Measurements from ENCODE around the gene FKBP2. TPM values are rescaled to one million over a fixed set of nuclear protein-coding genes. Genes with fewer than 3 reads are reported as not detected.

Gene FKBP2
- total RNA-seq, 1 experiment from 2014 or later: 57.2 TPM

GRCh38 chr11:64241241-64241490 lies 271 bp downstream of the FKBP2 start:
- Mint-ChIP-seq H3K9me3 (no peaks in the 10 kb centered on the region), H3K36me3 (peaks cover 12% of the 10 kb centered on the region), H3K4me1 (peaks cover 30% of the 10 kb centered on the region), H3K4me3 (peak overlapping the region; percentile 88), H3K27me3 (ENCODE audit: low read depth) (no peaks in the 10 kb centered on the region), H3K27ac (peak overlapping the region; percentile 100; the same call in 1 of the 2 replicates)
- ATAC-seq: peak; percentile 85
- CTCF ChIA-PET: interaction anchor here (0.6 to 3.8 kb wide), 14 partner anchors 10 to 322 kb away, joined by 3 to 50 read pairs (median 4); partner anchors contain the start of genes ESRRA, NUDT22, PLCB3 and PRDX5
- DNase-seq (ENCODE audit: low spot score): no peak
- POLR2A ChIA-PET: interaction anchor here (0.5 to 1.5 kb wide), 11 partner anchors 9 to 89 kb away, joined by 3 to 9 read pairs (median 4); partner anchors contain the start of genes PLCB3, PRDX5, STIP1 and TRMT112
- TF ChIP-seq ERG (CRISPR knock-in tag; IDR thresholded peaks at IDR 0.05) (no peak), E2F4 (CRISPR knock-in tag; IDR thresholded peaks at IDR 0.05; ENCODE audit: borderline replicate concordance, low read depth) (no peak), MLX (CRISPR knock-in tag; IDR thresholded peaks at IDR 0.05) (no peak), NFE2L1 (CRISPR knock-in tag; IDR thresholded peaks at IDR 0.05) (no peak), ZMAT4 (CRISPR knock-in tag; IDR thresholded peaks at IDR 0.05) (no peak), JUN (CRISPR knock-in tag; IDR thresholded peaks at IDR 0.05) (no peak), ZNF423 (CRISPR knock-in tag; IDR thresholded peaks at IDR 0.05) (no peak), CREB1 (CRISPR knock-in tag; IDR thresholded peaks at IDR 0.05) (no peak), NR1H2 (CRISPR knock-in tag; IDR thresholded peaks at IDR 0.05) (no peak), ZNF396 (CRISPR knock-in tag; IDR thresholded peaks at IDR 0.05; ENCODE audit: borderline replicate concordance) (no peak), FOXP1 (CRISPR knock-in tag; IDR thresholded peaks at IDR 0.05; ENCODE audit: borderline replicate concordance) (no peak), GABPB1 (CRISPR knock-in tag; IDR thresholded peaks at IDR 0.05) (no peak), AFF4 (CRISPR knock-in tag; IDR thresholded peaks at IDR 0.05; ENCODE audit: borderline replicate concordance) (no peak)

GRCh38 chr11:64241491-64242374 lies 838 bp downstream of the FKBP2 start:
- DNase-seq (ENCODE audit: low spot score) (peak; percentile 100), ATAC-seq (peak; percentile 11)
- POLR2A ChIA-PET: interaction anchor here (0.5 to 1.5 kb wide), 12 partner anchors 8 to 89 kb away, joined by 3 to 9 read pairs (median 4); partner anchors contain the start of genes PLCB3, PRDX5, STIP1 and TRMT112
- Mint-ChIP-seq H3K9me3 (no peaks in the 10 kb centered on the region), H3K27me3 (ENCODE audit: low read depth) (no peaks in the 10 kb centered on the region), H3K27ac (peak overlapping the region; percentile 86; the same call in 1 of the 2 replicates), H3K4me1 (peaks cover 30% of the 10 kb centered on the region), H3K36me3 (peaks cover 12% of the 10 kb centered on the region), H3K4me3 (peak overlapping the region; percentile 88)
- CTCF ChIA-PET: interaction anchor here (0.6 to 3.8 kb wide), 16 partner anchors 9 to 322 kb away, joined by 3 to 50 read pairs (median 5); partner anchors contain the start of genes ESRRA, NUDT22, PLCB3 and PRDX5
- no peak for TF ChIP-seq JUN (CRISPR knock-in tag; IDR thresholded peaks at IDR 0.05)
- no peak for TF ChIP-seq PRDM15 (CRISPR knock-in tag; IDR thresholded peaks at IDR 0.05)
- no peak for TF ChIP-seq NFATC4 (CRISPR knock-in tag; IDR thresholded peaks at IDR 0.05)
- TF ChIP-seq ATF3 (CRISPR knock-in tag; conservative IDR thresholded peaks at IDR 0.05): no peak
- no peak for TF ChIP-seq FOXK1 (CRISPR knock-in tag; IDR thresholded peaks at IDR 0.05)
- TF ChIP-seq ATF2 (CRISPR knock-in tag; IDR thresholded peaks at IDR 0.05; ENCODE audit: borderline replicate concordance, low read depth): no peak
- no peak for TF ChIP-seq ZNF396 (CRISPR knock-in tag; IDR thresholded peaks at IDR 0.05; ENCODE audit: borderline replicate concordance)
- 0 out of 2 replicates have a peak, but pooled peaks have one; percentile 22 for TF ChIP-seq EMX1 (CRISPR knock-in tag; IDR thresholded peaks at IDR 0.05)
- peak; percentile 58; the same call in 1 of the 2 replicates for TF ChIP-seq ZMAT4 (CRISPR knock-in tag; IDR thresholded peaks at IDR 0.05)

Data from WTC11 (cell line).